Suprapubic skin (tissue), 3 donors: ENCODE measurements around the gene MINDY2.
"Not testable (repeated sequence)": the region's sequence is repeated elsewhere in the genome, so short reads cannot be mapped to it uniquely, and the experiment has no call there.

Experiments
- CTCF ChIP-seq, 2 donors: fragments of 200-600 bp in 1 of 2; fragments of 450-650 bp in 1 of 2; sonication (generic) in 1 of 2; IDR thresholded peaks; one replicate each; pipeline ENCODE4 v1.5.1; 2016 to 2019; ENCODE audit warnings: antibody characterized with exemption in 2 of 2, mild to moderate bottlenecking in 1 of 2, moderate library complexity in 1 of 2
- POLR2AphosphoS5 ChIP-seq, 3 donors: sonication (generic); formaldehyde crosslinking; IDR thresholded peaks; one replicate each; pipeline ENCODE4 v1.6.1; 2017; ENCODE audit warnings: antibody characterized with exemption in 3 of 3

- TF ChIP-seq CTCF, POLR2AphosphoS5 (IDR thresholded peaks at IDR 0.05): not testable (repeated sequence)
These were observed 112.8 kb downstream of the MINDY2 start for GRCh38 chr15:58883926-58884325.
